Stimulated activated CD4-positive, alpha-beta T cell treated with anti-CD3 and anti-CD28 coated beads, Interleukin-1b, Interleukin-23, amount 100 ng/mL, for 1 hour (primary cell): Measurements from ENCODE around the gene NKAIN2.

ENCODE experiments used
- DNase-seq, 2 donors: peaks; one replicate each; pipeline ENCODE4 v3.0.0-alpha.2; 2020; ENCODE audit warnings: low read depth in 2 of 2

Gene NKAIN2

DNA sequence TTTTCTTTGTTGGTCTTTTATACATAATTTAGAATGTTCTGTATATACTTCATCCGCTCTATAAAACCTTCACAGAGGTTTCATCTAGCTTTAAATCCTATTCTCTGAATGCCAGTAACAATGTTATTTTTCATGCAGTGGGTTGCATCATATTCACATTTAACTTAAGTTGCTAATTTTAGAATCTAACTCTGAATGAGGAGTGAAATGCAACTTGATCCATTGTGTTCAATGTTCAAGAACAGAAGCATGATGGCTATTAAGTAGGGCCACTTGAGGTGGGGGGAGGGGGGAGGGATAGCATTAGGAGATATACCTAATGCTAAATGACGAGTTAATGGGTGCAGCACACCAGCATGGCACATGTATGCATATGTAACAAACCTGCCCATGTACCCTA, 224.5 kb downstream of the NKAIN2 start:
- no peak for DNase-seq

DNA sequence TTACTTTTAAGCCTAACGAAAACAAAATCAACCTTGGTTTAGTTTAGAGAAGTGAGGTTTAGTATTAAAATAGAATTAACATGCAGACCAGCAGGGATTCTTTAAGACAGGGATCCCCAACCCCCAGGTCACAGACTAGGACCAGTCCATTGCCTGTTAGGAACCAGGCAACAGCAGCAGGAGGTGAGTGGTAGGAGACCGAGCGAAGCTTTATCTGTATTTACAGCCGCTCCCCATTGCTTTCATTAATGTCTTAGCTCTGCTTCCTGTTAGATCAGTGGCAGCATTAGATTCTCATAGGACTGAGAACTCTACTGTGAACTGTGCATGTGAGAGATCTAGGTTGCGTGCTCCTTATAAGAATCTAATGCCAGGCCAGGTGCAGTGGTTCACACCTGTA, 225.9 kb downstream of the NKAIN2 start:
- no peak for DNase-seq

DNA sequence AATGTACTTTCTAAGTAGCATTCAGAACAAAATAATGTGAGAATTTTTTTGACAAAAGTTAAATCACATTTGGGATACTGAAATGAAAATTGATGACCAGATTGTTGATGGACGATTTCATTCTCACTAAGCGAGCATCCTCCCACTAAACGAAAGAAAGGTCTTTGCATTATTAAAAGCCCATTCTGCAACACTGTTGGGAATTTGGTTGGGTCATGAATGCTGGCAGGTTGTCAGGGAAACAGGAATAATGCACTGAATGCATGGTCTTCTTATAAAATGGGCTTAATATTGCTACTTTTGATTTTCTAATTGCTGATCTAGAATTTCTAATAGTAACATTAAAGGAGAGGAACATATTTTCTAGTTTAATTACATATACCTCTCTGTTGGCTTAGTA, 229.8 kb downstream of the NKAIN2 start:
- DNase-seq = no peak

DNA sequence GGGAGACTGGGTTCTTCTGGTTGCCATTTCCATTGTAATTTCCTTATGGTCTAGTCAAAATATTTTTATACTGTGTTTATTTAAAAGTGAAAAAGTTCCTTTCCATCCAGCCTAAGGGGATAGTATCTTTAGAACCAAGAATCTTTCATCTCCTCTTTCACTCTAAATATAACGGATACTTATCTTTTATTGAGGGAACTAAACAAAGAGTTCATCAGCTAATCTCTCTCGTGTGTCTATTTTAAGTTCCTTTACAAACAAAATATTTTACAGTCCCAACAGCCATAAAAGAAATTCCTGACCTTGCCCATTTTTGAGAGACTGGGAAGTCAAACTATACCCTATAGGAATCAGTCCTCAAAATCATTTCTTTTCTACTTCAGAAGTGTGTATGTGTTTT, 232.7 kb downstream of the NKAIN2 start:
- no peak for DNase-seq

DNA sequence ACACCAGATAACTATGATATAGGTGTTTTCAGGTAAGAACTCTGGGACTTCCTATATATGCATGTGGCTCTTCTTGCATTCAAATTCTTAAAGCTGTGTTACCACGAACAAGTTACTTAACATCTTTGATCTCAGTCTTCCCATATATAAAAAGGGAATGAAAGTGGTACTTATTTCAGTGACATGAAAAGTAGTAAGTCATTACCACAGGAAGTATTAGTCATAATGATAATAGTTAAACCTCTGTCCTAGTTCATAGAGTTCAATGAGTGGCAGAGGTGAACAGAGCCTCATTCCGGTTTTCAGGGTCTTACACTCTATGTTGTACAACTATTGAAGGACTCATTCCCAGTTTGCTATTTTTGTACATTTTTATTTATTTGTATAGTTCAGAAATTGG, 237.0 kb downstream of the NKAIN2 start:
- no peak for DNase-seq

DNA sequence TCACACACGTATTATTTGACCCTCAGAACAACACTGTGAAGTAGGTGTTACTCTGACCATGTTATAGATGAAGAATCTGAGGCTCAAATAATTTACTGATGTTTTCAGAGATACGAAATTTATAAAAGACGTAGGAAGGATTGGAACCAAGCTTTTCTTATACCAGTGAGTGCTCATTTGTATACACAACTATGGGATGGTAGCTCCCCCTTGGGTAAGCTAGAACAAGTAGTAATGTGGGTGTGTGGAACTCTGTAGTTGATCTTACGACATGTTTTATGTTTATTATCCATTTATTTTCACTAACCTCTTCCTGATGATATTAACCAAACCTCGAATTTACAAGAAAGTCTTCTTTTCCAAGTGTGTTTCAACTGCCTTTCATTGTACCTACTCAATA, 248.5 kb downstream of the NKAIN2 start:
- DNase-seq = no peak

DNA sequence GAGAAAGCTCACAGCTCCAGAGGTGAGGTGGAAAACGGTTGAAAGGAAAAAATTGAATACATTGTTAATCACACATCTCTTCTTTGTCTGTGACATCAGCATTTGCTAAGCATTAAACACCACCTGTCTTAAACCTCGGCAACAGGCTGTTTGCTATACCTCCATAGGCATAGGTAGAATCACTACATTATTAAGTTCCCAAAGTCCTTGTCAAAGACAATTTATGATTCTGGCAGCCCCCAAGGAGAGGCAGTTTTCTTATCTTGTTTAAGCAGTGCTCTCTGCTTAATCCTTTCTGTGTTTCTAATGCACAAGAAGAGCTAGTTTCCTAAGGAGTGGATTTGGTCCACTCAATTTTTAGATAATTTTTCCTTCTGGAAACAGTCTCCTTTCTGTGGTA, 249.7 kb downstream of the NKAIN2 start:
- DNase-seq = no peak

DNA sequence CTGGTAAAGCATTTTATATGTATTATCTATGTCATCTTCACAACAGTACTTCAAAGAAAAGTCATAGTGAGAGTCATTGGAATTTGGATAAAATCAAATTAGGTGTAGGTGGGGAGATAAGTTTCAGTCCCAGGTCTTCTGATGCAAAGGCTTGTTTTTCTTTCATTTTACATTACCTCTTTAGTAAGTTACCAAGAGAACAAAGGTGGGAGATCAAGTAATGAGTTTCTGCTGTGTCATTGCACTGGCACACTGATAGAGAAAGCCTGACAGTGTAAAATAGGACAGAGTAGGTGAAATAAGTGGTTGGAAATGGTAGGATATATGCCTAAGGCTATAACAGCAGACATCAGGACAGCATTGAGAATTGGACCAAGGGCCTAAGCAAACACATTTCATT, 250.4 kb downstream of the NKAIN2 start:
- no peak for DNase-seq

DNA sequence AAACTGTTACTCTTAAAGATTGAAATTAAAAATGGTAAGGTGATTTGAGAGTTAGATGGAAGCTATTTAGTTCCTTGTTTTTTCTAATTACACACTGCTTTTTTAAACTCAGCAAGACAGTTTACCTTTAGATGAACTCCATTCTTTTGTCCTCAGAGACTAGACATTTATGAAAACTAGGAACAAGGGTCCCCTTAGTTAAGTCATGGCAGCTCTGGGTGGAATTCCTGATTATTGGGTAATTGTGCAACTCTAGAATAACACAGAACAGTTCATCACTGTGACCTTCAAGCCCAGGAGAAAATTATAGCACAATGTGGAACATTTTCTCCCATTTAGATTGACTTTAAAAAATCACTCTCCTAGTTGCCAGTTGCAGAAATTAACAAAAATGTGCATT, 251.7 kb downstream of the NKAIN2 start:
- DNase-seq = no peak

DNA sequence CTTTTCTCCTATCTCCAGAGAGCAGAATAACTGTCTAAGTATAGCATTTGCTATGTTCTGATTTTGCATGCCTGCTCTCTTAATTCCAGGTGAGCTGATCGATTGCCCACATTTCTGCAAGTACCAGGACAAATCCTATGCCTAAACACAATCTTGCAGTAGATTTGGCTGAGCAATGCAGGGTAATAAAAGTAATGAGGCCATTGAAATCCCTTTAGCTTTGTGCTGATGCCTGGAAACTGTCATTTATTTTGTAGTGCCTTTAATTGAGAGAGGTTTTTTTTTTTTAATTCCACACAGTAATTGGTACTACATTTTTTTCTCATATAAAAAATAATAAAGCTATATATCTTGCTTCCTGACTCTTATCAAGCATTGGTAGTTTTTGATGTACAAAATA, 252.3 kb downstream of the NKAIN2 start:
- no peak for DNase-seq

DNA sequence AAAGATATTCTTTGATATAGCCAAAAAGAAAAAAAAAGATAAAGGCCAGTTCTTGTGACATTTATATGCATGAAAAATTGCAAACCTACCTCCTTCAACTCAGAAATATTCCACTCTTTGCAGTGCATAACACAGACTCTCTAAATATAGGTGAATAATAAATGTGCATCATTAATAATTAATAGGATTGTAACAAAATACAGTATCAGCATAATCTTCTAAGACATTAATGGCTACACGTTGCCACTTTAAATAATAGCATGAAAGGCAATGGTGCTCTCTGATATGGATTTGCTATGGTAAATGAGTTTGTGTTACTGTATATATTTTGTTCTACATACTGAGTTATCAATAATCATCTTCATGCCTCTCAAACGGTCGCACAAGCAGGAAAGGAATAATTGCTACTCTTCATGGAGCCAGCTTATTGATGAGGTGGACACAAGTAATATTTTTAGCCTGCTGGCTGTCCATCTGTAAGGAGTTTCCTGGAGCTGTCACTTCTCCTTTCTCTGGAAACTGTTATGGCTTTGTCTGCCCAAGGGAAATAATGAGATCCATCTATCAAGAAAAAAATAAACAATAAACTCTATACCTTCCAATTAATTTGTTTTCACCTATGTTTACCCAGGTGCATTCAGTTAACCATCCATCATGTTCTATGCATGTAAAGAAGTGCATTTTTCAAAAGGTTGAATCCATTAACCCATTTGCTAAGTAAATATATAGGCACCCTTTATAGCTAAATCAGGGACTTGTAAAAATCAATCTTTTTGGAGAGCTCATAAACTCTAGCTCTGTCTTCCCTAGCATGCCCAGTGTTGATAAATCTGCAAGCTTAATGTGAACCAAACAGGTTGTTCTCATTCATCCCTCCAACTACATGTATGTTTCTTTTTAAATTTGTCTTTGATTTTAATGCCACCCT, 253.0 kb downstream of the NKAIN2 start:
- no peak for DNase-seq

DNA sequence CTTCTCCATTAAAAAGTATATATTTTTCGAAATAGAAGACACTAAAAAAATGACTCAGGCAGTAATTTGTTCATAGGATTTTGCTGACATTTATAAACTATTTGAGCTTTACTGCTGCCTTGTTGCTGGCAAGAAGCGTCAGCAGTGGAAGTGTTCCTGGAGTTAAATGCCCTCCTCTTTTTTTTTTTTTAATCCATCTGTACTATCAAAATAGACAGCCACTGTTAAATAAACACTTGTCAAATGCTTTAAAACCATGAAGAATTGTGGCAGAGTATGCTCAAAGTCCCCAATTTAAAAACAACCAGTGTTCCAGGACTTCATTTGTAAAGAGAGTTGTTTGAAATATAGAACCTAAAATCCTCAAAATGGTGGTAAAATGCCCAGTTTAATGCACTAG, 253.8 kb downstream of the NKAIN2 start:
- no peak for DNase-seq

DNA sequence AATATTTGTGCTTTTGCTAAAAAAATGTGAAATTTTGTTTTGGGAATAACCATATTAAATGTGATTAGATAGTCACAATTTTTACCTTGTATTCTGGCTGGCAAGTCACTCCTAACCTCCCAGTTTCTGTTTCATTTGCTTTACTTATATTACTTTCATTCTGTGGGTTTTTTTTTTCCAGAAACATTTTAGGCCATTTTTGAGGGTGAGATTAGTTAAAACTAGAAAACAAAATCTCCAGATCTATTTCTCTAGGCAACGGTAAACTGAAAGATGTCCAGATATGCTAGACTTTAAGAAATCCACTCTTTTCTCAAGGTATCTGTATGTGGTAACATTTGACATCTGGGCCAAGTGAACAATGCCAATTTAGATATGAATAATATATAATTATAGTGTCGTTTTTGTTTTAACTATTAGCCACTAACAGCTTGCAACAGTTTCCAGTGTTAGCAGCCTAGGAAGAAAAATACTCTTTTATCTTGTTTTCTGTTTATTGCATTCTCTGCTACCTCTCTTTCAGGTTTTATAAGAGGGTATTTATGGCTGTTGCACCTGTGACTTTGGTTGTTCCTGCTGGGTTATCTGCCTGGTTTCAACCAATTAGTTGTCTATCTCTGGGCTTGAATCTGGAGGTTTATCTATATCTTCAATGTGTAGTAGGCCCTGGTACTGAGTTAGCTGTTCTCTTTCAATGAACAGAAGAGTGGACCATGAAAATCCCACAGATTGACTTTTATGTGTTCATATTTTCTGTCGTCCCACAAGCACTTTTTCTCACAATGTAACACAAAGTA, 260.9 kb downstream of the NKAIN2 start:
- no peak for DNase-seq

DNA sequence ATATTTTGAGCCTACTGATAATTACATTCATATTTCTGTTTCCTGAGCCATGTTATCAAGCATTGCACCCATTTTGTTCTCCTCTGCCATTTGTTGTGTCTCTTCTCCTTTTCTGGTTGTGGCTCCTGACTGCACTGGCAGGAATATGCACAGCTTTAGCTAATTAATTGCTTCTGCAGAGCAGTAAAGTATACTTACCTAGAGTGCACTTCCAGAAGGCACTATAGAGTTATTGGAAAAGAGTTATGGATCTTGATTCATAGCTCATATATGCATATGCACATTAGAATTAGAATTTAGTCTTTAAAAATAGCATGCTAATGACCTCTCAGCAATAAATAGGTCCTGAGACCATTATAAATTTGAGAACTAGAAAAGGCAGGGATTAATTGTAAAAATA, 262.6 kb downstream of the NKAIN2 start:
- no peak for DNase-seq

DNA sequence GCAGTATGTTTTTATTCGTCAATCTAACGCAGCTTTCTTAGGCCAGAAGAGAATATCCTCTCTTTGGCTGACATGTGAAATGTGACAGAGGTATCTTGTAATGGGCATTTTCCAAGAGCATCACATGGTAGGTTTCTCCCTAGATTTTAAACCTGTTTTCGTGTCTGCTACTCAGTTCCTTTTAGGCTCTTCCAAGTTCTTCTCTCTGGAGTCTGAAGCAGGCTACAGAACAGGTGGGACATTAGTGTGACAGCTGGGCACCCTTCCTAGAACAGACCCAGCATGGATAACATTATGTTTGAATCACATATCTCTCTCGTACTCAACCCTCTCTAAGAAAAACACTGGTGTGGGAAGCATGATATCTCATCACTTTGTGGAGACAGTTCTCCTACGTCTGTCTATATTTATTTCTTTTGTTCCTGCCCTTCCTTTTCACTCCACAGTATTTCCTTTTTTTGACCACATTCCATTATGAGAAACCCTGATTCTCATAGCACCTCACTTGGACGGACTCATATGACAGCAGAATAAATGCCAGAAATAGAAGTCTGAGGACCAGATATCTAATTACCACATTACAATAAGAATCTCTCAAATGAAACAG, 263.4 kb downstream of the NKAIN2 start:
- no peak for DNase-seq

DNA sequence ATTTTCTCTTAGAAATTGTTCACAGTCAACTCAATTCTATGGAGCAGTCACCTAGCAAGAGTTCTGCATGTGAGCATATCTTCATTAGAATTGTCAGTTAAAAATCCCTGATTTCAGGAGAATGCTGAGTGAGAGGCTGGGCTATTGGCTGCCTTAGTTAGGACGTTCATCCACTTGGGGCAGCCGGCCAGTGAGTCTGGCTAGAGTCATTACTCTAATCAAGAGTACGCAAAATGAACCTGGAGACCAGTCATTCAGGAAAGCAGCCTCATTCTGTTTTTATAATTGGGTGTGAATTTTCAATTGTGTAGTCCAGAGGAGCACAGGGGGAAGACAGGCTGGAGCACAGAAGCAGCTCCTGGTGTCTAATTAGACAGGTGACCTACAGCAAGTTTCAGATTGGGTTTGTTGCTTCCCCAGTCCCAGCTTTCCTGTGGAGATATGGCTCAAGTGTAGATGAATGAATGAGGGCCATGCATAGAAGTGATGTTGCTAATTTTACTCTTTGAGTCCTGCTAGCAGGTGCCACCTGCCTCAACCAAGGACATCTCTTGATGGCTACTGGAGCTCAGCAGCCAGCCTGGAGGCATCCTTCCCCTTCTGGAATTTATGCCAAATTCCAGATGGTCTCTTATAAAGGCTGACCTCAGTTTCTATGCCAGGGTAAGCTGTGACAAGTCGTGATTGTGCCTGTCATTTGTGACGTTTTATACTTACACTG, 265.7 kb downstream of the NKAIN2 start:
- no peak for DNase-seq

DNA sequence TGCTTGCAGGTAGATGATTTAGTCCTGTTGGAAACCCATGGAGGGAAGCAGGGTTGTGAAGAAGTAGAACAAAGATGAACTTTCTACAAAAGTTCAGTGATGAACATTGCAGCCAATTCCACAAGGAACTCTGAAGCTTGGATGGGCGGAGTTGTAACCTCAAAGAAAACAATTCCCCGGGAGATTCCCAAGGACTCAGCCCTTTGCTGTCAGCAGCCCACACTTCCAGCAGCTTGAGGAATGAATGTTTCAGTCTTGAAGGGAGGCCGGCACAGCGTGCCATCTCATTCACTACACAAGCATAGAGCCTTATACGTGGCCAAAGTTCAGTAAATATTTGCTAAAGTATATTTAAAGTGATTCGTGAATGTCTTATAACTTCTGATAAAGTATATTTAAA, 269.4 kb downstream of the NKAIN2 start:
- DNase-seq = no peak

DNA sequence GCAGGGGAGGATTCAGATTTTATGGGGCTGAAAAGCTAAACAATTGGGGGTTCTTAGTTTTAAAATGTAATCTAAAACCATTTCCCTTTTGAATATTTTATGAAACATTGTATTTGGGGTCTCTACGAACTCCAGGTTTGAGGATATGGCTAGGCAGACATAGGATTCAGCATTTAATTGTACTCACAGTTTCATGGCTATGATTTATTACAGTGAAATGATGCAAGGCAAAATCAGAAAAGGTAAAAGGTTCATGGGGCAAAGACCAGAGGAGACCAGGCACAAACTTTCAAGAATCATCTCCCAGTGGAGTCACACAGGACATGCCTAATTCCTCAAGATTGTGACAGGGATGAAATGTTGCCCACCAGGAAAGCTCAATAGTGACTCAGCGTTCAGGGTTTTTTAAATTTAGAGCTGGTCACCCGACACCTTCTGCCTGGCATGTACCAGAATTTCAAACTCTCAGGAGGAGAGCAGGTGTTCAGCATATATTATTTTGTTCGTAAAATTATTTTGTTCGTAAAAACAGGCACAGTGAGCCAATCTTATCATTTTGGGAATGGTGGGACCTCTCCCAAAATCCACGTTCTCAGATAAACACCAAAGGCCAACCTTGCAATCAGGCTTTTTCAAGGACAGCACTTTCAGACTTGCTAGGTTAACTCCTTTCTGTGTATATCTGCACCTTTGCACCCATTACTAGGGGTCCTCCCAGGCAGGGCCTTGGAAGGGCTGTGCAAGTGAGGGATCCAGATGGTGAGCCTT, 270.3 kb downstream of the NKAIN2 start:
- no peak for DNase-seq

DNA sequence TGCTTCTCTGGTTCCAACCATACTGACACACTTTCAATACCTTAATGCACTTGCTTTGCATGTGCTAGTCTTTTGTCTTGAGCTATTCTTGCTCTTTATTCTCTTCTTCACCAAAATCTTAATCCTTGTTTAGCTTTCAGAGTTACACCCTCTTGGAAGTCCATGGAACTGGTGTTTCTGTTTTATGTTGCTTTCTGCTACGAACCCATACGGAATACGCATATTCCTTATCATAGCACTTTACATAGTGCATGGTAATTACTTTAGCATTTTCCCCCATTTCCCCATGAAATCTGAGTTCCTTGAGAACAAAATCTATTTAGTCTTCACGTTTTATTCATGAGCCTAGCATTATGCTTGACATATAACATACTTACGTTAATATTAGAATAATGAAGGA, 270.9 kb downstream of the NKAIN2 start:
- DNase-seq = no peak

DNA sequence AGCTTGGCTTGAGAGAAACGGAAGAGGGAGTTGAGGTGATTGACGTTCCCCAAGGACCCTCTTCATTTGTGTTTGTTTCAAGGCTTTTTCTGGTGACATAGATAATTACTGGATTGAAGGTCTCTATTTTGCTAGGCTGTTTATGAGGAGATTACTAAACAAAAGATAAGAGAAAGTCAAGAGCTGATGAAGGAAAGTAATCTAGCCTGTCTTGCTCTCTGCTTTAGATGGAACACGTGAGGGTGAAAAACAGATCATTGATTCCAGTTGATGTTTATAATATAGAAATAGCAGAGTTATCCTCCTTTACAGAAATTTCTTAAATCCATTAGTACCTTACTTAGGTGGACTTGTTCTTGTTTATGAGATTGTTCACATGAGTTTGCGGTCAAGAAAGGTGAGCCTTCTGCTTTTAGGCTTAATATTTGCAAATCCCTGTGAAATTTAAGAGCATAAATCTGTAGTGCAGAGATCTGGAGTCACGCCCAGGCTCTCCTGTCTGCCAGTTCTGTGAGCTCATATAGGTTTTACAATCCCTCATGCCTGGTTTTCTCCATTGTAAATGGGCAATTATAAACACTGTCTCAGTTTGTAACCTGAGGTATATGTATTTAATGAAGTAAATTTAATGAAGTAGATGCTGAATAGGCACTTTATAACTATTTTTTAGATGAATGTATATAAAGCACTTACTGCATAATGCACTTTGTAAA, 272.8 kb downstream of the NKAIN2 start:
- DNase-seq = no peak

DNA sequence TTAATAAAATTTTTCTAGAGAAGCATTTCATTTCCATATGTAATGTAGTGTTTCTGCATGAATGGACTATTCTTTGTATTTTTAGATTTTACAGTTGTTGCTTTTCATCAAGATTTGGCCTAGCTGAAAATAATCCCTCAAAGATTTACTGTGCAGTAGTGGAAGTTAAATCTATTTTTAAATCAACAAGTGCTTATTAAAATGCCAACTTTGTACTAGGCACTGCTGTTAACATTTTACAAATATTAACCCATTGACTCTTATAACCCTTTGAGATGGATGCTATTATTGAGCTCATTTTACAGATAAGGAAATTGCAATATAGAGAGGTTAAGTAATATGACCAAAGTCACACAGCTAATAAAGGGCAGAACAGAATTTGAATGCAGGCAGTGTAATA, 274.5 kb downstream of the NKAIN2 start:
- DNase-seq = no peak
